Dedifferentiated amniotic fluid mesenchymal stem cell (primary cell): ENCODE measurements around the gene CD163L1.
"Not testable (repeated sequence)": the region's sequence is repeated elsewhere in the genome, so short reads cannot be mapped to it uniquely, and the experiment has no call there.

ENCODE experiments used
- DNase-seq: peaks from one replicate; pipeline ENCODE4 v3.0.0-alpha.2; 2016; ENCODE audit errors: extremely low spot score

CD163L1 gene

GRCh38 chr12:7444076-7444475, at the start of gene CD163L1:
CD163L1 (minus strand) TSS chr12:7444153; CDS start chr12:7444127, 26 bp downstream.
- no peak for DNase-seq

GRCh38 chr12:7493006-7493405, 49.1 kb upstream of the CD163L1 start:
- DNase-seq = no peak

GRCh38 chr12:7486512-7486911, 42.6 kb upstream of the CD163L1 start:
- DNase-seq = no peak

- DNase-seq = no peak
Measured at GRCh38 chr12:7485095-7485494, 41.1 kb upstream of the CD163L1 start.

GRCh38 chr12:7483343-7483742, 39.4 kb upstream of the CD163L1 start:
- DNase-seq = no peak

- DNase-seq = no peak
Measured at GRCh38 chr12:7479771-7480170, 35.8 kb upstream of the CD163L1 start.

- DNase-seq = no peak
Measured at GRCh38 chr12:7472060-7472459, 28.1 kb upstream of the CD163L1 start.

- DNase-seq = peak; percentile 70
Measured at GRCh38 chr12:7460375-7461259, 16.7 kb upstream of the CD163L1 start.

- no peak for DNase-seq
Measured at GRCh38 chr12:7459973-7460372, 16.0 kb upstream of the CD163L1 start.

- DNase-seq = no peak
Measured at GRCh38 chr12:7451756-7452155, 7.8 kb upstream of the CD163L1 start.

GRCh38 chr12:7450667-7451066, 6.7 kb upstream of the CD163L1 start:
- no peak for DNase-seq

- no peak for DNase-seq
Measured at GRCh38 chr12:7448099-7448498, 4.1 kb upstream of the CD163L1 start.

- no peak for DNase-seq
Measured at GRCh38 chr12:7444537-7444936, 584 bp upstream of the CD163L1 start.

- no peak for DNase-seq
Measured at GRCh38 chr12:7441216-7441615, 2.7 kb downstream of the CD163L1 start.

- DNase-seq = no peak
Measured at GRCh38 chr12:7439579-7440505, 4.1 kb downstream of the CD163L1 start.

GRCh38 chr12:7438291-7438995, 5.5 kb downstream of the CD163L1 start:
- not testable (repeated sequence) for DNase-seq

- DNase-seq = not testable (repeated sequence)
Measured at GRCh38 chr12:7437494-7437893, 6.5 kb downstream of the CD163L1 start.

- no peak for DNase-seq
Measured at GRCh38 chr12:7434670-7435069, 9.3 kb downstream of the CD163L1 start.

GRCh38 chr12:7433276-7433822, 10.6 kb downstream of the CD163L1 start:
- no peak for DNase-seq

- DNase-seq = no peak
Measured at GRCh38 chr12:7431993-7432685, 11.8 kb downstream of the CD163L1 start.

GRCh38 chr12:7411343-7411742, 32.6 kb downstream of the CD163L1 start:
- DNase-seq = no peak
